RPMI7951 (cell line): ENCODE data around the gene ELP1. TPM values are rescaled to one million over a fixed set of nuclear protein-coding genes. Genes with fewer than 3 reads are reported as not detected.

Experiments used
- total RNA-seq: library from RNA; depleted of rRNA; stranded (reverse); fragments of >200 nt; shearing (Covaris generic); gene quantifications from 2 replicates; pipeline ENCODE4 v1.2.3, GENCODE V29; 2014; rRNA removed

Gene ELP1
- total RNA-seq, 1 experiment from 2014 or later, result 29.9 TPM

Other genes starting within 250 kb of the ELP1 start
- gene ACTL7B, start 78.1 kb downstream of the ELP1 start, total RNA-seq, result not detected in 2 replicates
- gene ACTL7A, start 71.9 kb downstream of the ELP1 start, total RNA-seq, result not detected in 2 replicates
- gene ABITRAM, start 276 bp upstream of the ELP1 start, total RNA-seq, result 8.7 and 15.4 TPM in 2 replicates
- gene CTNNAL1, start 79.4 kb upstream of the ELP1 start, total RNA-seq, result 114 and 136 TPM in 2 replicates
- 47.6 and 49.4 TPM in 2 replicates for gene TMEM245, start 185.8 kb upstream of the ELP1 start, total RNA-seq
- gene FRRS1L, start 233.1 kb upstream of the ELP1 start, total RNA-seq, result not detected in 2 replicates